Measurements from ENCODE around the gene WDR19. TPM values are rescaled to one million over a fixed set of nuclear protein-coding genes. Genes with fewer than 3 reads are reported as not detected.
"Not testable (repeated sequence)": the region's sequence is repeated elsewhere in the genome, so short reads cannot be mapped to it uniquely, and the experiment has no call there.

Gene WDR19
- polyA plus RNA-seq (ENCODE audit: insufficient read length): 18.8 TPM

- DNase-seq (ENCODE audit: low read depth): peak; percentile 98
Observed at GRCh38 chr4:39181905-39182638, at the start of gene WDR19. Gene WDR19 (plus strand): TSS chr4:39182529. CDS start chr4:39182558, 29 bp downstream.

GRCh38 chr4:39133623-39134022 is 48.7 kb upstream of the WDR19 start:
- DNase-seq (ENCODE audit: low read depth): no peak

- DNase-seq (ENCODE audit: low read depth): no peak
Observed at GRCh38 chr4:39134683-39135306, 47.5 kb upstream of the WDR19 start.

GRCh38 chr4:39138227-39138626 is 44.1 kb upstream of the WDR19 start:
- DNase-seq (ENCODE audit: low read depth): not testable (repeated sequence)

GRCh38 chr4:39146211-39146610 is 36.1 kb upstream of the WDR19 start:
- DNase-seq (ENCODE audit: low read depth): no peak

- DNase-seq (ENCODE audit: low read depth): no peak
Observed at GRCh38 chr4:39154009-39154408, 28.3 kb upstream of the WDR19 start.

- no peak for DNase-seq (ENCODE audit: low read depth)
Observed at GRCh38 chr4:39157520-39157919, 24.8 kb upstream of the WDR19 start.

- DNase-seq (ENCODE audit: low read depth): no peak
Observed at GRCh38 chr4:39166177-39166576, 16.2 kb upstream of the WDR19 start.

GRCh38 chr4:39166669-39167068 is 15.7 kb upstream of the WDR19 start:
- no peak for DNase-seq (ENCODE audit: low read depth)

- DNase-seq (ENCODE audit: low read depth): no peak
Observed at GRCh38 chr4:39169426-39169825, 12.9 kb upstream of the WDR19 start.

GRCh38 chr4:39170301-39170700 is 12.0 kb upstream of the WDR19 start:
- DNase-seq (ENCODE audit: low read depth): no peak

GRCh38 chr4:39178706-39179105 is 3.6 kb upstream of the WDR19 start:
- no peak for DNase-seq (ENCODE audit: low read depth)

- DNase-seq (ENCODE audit: low read depth): no peak
Observed at GRCh38 chr4:39179681-39180080, 2.6 kb upstream of the WDR19 start.

- DNase-seq (ENCODE audit: low read depth): not testable (repeated sequence)
Observed at GRCh38 chr4:39180629-39181028, 1.7 kb upstream of the WDR19 start.

GRCh38 chr4:39181520-39181904 is 817 bp upstream of the WDR19 start:
- no peak for DNase-seq (ENCODE audit: low read depth)

GRCh38 chr4:39201963-39202362 is 19.6 kb downstream of the WDR19 start:
- no peak for DNase-seq (ENCODE audit: low read depth)

GRCh38 chr4:39204543-39204942 is 22.2 kb downstream of the WDR19 start:
- DNase-seq (ENCODE audit: low read depth): no peak

- DNase-seq (ENCODE audit: low read depth): no peak
Observed at GRCh38 chr4:39205000-39205399, 22.7 kb downstream of the WDR19 start.

- no peak for DNase-seq (ENCODE audit: low read depth)
Observed at GRCh38 chr4:39205476-39205875, 23.1 kb downstream of the WDR19 start.

- no peak for DNase-seq (ENCODE audit: low read depth)
Observed at GRCh38 chr4:39227906-39228305, 45.6 kb downstream of the WDR19 start.

- DNase-seq (ENCODE audit: low read depth): no peak
Observed at GRCh38 chr4:39228377-39228776, 46.0 kb downstream of the WDR19 start.

GRCh38 chr4:39230462-39230861 is 48.1 kb downstream of the WDR19 start:
- no peak for DNase-seq (ENCODE audit: low read depth)

- DNase-seq (ENCODE audit: low read depth): no peak
Observed at GRCh38 chr4:39231660-39232059, 49.3 kb downstream of the WDR19 start.

All from forelimb muscle (tissue), 1 donor.